Astrocyte of the cerebellum (primary cell): ENCODE data around the gene HOXD9.

Source experiments
- DNase-seq: peaks from one replicate; pipeline ENCODE4 v3.0.0-alpha.2; 2011; ENCODE audit warnings: low read depth
- H3K4me3 ChIP-seq: 2 replicates; pipeline ENCODE4 v1.5.1; 2011; ENCODE audit warnings: mild to moderate bottlenecking, low read depth, low read length, moderate library complexity
- in situ Hi-C: cut with HindIII; loops from 2 replicates; pipeline ENCODE4 v1.10.0; 2017; ENCODE audit warnings: low sequenced_read_pairs
- TF ChIP-seq, protein P1 (sequence below): IDR thresholded peaks from 2 replicates; pipeline ENCODE4 v1.5.1; 2012; ENCODE audit warnings: low read length, low read depth, moderate library complexity, mild to moderate bottlenecking; ENCODE audit errors: missing control alignments

HOXD9 gene

DNA sequence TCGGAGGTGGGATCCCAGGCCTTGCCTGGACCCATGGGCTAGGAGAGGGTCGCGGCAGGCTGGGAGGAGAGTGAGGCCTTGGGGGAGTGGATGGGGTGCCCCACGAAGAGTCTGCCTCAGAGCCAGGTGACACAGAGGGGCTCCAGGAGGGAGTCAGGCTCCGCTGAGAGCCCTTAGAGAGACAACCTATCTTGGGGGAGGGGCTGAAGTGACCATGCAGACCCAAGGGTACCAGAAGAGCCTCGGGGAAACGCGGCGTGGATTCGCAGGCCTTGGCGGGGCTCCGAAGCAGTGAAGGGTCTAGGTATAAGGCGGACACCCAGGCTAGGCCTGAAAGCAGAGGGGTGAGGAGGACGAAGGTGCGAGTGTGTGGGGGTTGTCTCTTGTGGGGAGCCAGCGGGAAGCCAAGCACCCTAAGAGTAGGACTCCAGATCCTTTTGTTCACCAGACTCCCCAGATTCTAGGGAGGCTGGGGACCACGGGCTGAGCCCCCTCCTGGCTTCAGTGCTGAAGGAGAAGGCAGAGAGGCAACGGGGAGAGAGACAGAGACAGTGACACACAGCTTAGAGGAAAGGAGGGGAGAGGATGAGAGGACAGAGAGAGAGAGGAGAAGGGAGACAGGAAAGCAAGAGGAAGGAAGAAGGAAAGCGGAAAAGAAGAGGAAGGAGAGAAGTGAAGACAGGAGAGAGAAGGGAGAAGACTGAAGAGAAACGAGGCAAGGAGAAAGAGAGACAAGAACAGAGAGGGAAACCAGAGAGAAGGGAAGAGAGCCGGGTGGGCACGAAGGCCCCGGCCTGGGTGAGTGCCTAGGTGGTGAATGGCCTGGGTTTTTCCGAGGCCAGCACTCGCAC, 16.6 kb upstream of the HOXD9 start:
- TF ChIP-seq, protein P1, sequence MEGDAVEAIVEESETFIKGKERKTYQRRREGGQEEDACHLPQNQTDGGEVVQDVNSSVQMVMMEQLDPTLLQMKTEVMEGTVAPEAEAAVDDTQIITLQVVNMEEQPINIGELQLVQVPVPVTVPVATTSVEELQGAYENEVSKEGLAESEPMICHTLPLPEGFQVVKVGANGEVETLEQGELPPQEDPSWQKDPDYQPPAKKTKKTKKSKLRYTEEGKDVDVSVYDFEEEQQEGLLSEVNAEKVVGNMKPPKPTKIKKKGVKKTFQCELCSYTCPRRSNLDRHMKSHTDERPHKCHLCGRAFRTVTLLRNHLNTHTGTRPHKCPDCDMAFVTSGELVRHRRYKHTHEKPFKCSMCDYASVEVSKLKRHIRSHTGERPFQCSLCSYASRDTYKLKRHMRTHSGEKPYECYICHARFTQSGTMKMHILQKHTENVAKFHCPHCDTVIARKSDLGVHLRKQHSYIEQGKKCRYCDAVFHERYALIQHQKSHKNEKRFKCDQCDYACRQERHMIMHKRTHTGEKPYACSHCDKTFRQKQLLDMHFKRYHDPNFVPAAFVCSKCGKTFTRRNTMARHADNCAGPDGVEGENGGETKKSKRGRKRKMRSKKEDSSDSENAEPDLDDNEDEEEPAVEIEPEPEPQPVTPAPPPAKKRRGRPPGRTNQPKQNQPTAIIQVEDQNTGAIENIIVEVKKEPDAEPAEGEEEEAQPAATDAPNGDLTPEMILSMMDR = no peak
- H3K4me3 ChIP-seq = no peak overlapping the region
- DNase-seq = no peak
- in situ Hi-C loops = loop anchor here (25.0 kb wide), 1 partner anchor 1031 kb away; no protein-coding TSS in a partner anchor

DNA sequence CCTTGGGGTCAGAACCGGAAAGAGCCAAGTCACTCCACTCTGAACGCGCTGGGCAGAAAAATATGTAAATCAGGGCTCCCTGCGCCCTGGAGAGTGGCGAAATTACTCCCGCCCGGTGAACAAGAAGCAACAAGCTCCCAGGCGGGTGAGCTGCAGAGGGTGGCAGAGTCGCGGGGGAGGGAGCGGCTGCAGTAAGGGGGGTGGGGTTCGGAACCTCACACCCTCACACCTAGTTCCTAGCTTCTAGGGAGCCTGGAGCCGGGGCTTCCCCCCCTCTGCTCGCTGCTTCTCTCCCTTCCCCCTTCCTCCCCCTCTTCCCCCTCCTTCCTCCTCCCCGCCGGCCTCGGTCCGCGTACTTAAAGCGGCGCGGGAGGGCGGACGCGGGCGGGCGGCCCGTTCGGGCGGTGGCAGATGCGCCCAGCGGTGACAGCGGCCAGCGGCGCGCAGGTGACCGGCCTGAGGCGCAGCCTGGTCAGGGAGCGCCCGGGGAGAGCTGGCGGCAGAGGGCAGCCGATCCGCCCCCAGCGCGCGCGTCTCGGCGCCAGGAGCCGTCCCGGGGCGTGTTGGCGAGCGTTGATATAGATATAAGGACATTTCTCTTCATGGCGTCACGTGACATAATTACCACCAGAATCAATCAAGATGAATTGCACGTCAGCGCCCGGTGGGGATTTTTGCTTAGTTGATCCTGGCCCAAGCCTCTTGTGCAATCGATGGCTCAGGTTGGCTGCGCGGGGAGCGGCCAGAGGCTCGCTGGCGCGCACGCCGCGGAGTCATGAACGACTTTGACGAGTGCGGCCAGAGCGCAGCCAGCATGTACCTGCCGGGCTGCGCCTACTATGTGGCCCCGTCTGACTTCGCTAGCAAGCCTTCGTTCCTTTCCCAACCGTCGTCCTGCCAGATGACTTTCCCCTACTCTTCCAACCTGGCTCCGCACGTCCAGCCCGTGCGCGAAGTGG, 15.7 kb upstream of the HOXD9 start, which contains the start of gene HOXD11:
TSS of gene HOXD11 (plus strand) at position 700 of the 959 bp plus-strand sequence. CDS start at position 776, 76 bp downstream.
- DNase-seq = no peak
- in situ Hi-C loops = loop anchor here (25.0 kb wide), 1 partner anchor 1030 kb away; no protein-coding TSS in a partner anchor
- TF ChIP-seq, protein P1 = no peak
- H3K4me3 ChIP-seq = no peak within 1 kb of the TSS

GRCh38 chr2:176107731-176108181, 14.8 kb upstream of the HOXD9 start:
- H3K4me3 ChIP-seq = no peak overlapping the region
- in situ Hi-C loops = loop anchor here (25.0 kb wide), 1 partner anchor 1030 kb away; no protein-coding TSS in a partner anchor
- TF ChIP-seq, protein P1 = no peak
- DNase-seq = no peak

DNA sequence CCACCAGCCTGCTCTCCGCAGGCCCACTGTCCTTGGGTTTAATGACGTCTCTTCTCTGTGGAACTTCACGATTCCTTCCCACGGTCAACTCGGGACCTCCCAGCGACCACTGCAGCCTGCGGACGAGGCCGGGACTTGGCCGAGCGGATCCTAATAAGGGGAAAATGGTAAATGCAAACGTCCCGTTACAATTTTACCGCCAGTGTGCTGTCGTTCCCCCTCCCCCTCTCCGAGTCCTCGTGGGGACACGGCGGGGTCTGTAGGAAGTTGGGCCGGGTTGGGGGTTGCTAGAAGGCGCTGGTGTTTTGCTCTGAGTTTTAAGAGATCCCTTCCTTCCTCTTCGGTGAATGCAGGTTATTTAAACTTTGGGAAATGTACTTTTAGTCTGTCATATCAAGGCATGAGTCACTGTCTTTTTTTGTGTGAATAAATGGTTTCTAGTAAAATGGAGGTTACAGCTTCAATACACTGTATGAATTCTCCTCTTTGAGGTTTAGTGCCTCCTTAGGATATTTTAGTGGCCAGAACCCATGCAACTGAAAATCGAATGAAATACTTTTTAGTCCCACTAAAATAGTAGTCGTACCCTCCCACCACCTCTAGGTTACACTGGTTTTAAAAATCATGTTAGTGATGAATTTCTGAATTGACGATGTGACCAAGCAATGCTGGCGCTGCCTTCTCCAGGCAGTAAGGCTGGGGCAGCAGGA, 13.2 kb upstream of the HOXD9 start:
- no peak for DNase-seq
- no peak overlapping the region for H3K4me3 ChIP-seq
- TF ChIP-seq, protein P1 = no peak
- in situ Hi-C loops = loop anchor here (25.0 kb wide), 1 partner anchor 1028 kb away; no protein-coding TSS in a partner anchor

GRCh38 chr2:176109946-176110345, 12.6 kb upstream of the HOXD9 start:
- TF ChIP-seq, protein P1 = no peak
- DNase-seq = no peak
- H3K4me3 ChIP-seq = no peak overlapping the region
- in situ Hi-C loops = loop anchor here (25.0 kb wide), 1 partner anchor 1027 kb away; no protein-coding TSS in a partner anchor
